ENCODE measurements around the gene THSD7A. TPM values are rescaled to one million over a fixed set of nuclear protein-coding genes. Genes with fewer than 3 reads are reported as not detected.

THSD7A gene
- total and polyA plus RNA-seq, 2 of the 13 experiments (the other 11 are each of a cell fraction or from before 2014, with no cell fraction given): 0.01 to 0.07 TPM

DNA sequence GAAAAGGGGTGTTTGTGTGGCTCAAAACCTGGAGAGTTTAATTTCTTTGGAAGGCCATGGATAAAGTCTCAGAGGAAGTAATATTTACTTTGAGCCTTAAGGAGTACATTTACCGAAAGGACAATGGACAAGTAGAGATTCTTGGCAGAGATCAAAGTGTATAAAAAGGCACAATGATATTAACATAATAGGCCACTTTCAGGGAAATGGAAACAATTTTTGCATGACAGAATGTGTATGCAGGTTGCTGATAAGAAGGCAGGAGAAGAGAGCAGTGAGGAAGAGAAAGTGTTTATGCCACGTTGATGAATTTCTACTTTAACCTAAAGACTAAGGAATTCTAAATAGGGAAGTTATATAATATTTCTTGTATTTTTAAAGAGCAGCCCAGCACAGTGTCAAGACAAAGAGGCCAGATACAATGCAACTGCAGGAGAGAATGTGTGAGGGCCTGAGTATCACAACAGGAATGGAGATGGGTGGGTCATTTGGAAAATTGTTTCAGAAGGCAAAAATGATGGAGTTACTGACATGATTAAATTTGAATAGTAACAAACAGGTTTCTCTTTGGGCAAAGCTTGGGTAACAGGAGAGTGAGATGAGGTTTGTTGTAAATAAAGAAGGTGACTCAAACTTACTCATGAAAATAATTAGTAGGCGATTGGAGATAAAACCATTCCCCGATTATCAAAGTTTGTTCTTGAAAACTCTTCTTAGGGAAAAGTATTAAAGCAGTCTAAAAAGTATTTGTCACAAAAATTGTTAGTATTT lies 84.1 kb downstream of the THSD7A start (continued):
- TF ChIP-seq, protein P1, sequence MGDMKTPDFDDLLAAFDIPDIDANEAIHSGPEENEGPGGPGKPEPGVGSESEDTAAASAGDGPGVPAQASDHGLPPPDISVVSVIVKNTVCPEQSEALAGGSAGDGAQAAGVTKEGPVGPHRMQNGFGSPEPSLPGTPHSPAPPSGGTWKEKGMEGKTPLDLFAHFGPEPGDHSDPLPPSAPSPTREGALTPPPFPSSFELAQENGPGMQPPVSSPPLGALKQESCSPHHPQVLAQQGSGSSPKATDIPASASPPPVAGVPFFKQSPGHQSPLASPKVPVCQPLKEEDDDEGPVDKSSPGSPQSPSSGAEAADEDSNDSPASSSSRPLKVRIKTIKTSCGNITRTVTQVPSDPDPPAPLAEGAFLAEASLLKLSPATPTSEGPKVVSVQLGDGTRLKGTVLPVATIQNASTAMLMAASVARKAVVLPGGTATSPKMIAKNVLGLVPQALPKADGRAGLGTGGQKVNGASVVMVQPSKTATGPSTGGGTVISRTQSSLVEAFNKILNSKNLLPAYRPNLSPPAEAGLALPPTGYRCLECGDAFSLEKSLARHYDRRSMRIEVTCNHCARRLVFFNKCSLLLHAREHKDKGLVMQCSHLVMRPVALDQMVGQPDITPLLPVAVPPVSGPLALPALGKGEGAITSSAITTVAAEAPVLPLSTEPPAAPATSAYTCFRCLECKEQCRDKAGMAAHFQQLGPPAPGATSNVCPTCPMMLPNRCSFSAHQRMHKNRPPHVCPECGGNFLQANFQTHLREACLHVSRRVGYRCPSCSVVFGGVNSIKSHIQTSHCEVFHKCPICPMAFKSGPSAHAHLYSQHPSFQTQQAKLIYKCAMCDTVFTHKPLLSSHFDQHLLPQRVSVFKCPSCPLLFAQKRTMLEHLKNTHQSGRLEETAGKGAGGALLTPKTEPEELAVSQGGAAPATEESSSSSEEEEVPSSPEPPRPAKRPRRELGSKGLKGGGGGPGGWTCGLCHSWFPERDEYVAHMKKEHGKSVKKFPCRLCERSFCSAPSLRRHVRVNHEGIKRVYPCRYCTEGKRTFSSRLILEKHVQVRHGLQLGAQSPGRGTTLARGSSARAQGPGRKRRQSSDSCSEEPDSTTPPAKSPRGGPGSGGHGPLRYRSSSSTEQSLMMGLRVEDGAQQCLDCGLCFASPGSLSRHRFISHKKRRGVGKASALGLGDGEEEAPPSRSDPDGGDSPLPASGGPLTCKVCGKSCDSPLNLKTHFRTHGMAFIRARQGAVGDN (CRISPR knock-in tag; IDR thresholded peaks at IDR 0.05): no peak
- TF ChIP-seq, protein P2, sequence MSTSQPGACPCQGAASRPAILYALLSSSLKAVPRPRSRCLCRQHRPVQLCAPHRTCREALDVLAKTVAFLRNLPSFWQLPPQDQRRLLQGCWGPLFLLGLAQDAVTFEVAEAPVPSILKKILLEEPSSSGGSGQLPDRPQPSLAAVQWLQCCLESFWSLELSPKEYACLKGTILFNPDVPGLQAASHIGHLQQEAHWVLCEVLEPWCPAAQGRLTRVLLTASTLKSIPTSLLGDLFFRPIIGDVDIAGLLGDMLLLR (CRISPR knock-in tag; IDR thresholded peaks at IDR 0.05): no peak
- TF ChIP-seq IKZF1 (IDR thresholded peaks at IDR 0.05): no peak

DNA sequence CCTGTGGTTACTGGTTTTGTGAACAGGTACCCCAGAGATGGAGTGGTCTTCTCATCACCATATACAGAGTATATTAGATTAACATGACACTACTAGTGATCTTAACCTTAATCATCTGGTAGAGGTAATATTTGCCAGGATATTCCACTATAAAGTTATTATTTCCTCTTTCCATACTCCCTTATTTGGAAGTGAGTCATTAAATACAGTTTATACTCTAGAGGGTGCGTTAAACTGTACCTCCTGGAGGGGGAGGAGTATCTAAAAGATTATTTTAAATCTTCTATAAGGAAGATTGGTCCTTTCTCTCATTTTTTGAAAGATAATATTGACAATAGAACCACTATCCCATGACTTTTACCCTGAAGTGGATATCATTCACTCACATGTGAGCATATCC lies 85.4 kb downstream of the THSD7A start:
- in situ Hi-C loops (cut with HindIII; ENCODE audit: extremely low pct_ligation_motif_present, low pct_unique_long_range_greater_than_20kb): no loop called here
- intact Hi-C loops (cut with micrococcal nuclease; ENCODE audit: unreplicated experiment): no loop called here
- no TSS peak for BruUV-seq (replicated peaks)
- TF ChIP-seq YEATS2 (CRISPR knock-in tag; IDR thresholded peaks at IDR 0.05; ENCODE audit: borderline replicate concordance) (no peak), PCBP2 (optimal IDR thresholded peaks at IDR 0.05; ENCODE audit: low read depth, low read length, poor library complexity, severe bottlenecking) (no peak), JUN (CRISPR knock-in tag; IDR thresholded peaks at IDR 0.05) (no peak), ZNF660 (CRISPR knock-in tag; IDR thresholded peaks at IDR 0.05; ENCODE audit: borderline replicate concordance, low read depth) (no peak), SMAD9 (CRISPR knock-in tag; IDR thresholded peaks at IDR 0.05) (no peak), ELF1 (CRISPR knock-in tag; IDR thresholded peaks at IDR 0.05) (no peak), ZFP1 (CRISPR knock-in tag; IDR thresholded peaks at IDR 0.05) (no peak)
- TF ChIP-seq, protein P3, sequence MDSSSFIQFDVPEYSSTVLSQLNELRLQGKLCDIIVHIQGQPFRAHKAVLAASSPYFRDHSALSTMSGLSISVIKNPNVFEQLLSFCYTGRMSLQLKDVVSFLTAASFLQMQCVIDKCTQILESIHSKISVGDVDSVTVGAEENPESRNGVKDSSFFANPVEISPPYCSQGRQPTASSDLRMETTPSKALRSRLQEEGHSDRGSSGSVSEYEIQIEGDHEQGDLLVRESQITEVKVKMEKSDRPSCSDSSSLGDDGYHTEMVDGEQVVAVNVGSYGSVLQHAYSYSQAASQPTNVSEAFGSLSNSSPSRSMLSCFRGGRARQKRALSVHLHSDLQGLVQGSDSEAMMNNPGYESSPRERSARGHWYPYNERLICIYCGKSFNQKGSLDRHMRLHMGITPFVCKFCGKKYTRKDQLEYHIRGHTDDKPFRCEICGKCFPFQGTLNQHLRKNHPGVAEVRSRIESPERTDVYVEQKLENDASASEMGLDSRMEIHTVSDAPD (CRISPR knock-in tag; IDR thresholded peaks at IDR 0.05): no peak
- TF ChIP-seq, protein P4, sequence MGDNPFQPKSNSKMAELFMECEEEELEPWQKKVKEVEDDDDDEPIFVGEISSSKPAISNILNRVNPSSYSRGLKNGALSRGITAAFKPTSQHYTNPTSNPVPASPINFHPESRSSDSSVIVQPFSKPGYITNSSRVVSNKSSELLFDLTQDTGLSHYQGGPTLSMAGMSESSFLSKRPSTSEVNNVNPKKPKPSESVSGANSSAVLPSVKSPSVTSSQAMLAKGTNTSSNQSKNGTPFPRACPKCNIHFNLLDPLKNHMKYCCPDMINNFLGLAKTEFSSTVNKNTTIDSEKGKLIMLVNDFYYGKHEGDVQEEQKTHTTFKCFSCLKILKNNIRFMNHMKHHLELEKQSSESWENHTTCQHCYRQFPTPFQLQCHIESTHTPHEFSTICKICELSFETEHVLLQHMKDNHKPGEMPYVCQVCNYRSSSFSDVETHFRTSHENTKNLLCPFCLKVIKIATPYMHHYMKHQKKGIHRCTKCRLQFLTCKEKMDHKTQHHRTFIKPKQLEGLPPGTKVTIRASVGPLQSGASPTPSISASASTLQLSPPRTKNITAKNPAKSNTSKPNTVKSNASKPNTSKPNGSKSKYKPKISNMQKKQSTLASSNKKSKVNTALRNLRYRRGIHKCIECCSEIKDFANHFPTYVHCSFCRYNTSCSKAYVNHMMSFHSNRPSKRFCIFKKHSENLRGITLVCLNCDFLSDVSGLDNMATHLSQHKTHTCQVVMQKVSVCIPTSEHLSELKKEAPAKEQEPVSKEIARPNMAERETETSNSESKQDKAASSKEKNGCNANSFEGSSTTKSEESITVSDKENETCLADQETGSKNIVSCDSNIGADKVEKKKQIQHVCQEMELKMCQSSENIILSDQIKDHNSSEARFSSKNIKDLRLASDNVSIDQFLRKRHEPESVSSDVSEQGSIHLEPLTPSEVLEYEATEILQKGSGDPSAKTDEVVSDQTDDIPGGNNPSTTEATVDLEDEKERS (CRISPR knock-in tag; IDR thresholded peaks at IDR 0.05): no peak

More for the DNA sequence above, 85.4 kb downstream of the THSD7A start:
- no peaks in the 10 kb centered on the region for H3K27me3 ChIP-seq (ENCODE audit: control insufficient read depth in 1 of 2, insufficient read depth in 2 of 2, low read length in 2 of 2)
- H2AFZ ChIP-seq (ENCODE audit: low read length): no peak overlapping the region
- H4K20me1 ChIP-seq (ENCODE audit: insufficient read depth, low read length): no peaks in the 10 kb centered on the region
- no peak for ATAC-seq
- WGBS (ENCODE audit: low lambda C conversion rate): 0% methylated on average over 1 of the region's 1 CpG
- CTCF ChIA-PET (ENCODE audit: low intra/inter-chr PET ratio, low total read pairs): no interaction called here
- H3K27ac ChIP-seq (ENCODE audit: extremely low read length, insufficient read depth, low read length): no peak overlapping the region
- H3K9ac ChIP-seq (ENCODE audit: insufficient read depth, low read depth, low read length): no peak overlapping the region
- H3K36me3 ChIP-seq (replicated peaks in 1 of 2; ENCODE audit: control insufficient read depth in 1 of 2, insufficient read depth in 2 of 2, low read length in 2 of 2): no peaks in the 10 kb centered on the region
- H3K4me3 ChIP-seq (replicated peaks in 1 of 3; ENCODE audit: insufficient read depth in 1 of 3, low read depth in 2 of 3, low read length in 3 of 3): no peak overlapping the region
- H3K79me2 ChIP-seq (ENCODE audit: insufficient read depth, low read length): no peaks in the 10 kb centered on the region
- DNase-seq (ENCODE audit: low spot score): no peak
- POLR2A ChIA-PET: no interaction called here
- H3K4me1 ChIP-seq (ENCODE audit: insufficient read depth, low read length): no peaks in the 10 kb centered on the region
- no peak for FAIRE-seq
- H3K4me2 ChIP-seq (ENCODE audit: low read depth, low read length): no peak overlapping the region
- no peaks in the 10 kb centered on the region for H3K9me3 ChIP-seq (ENCODE audit: low read length)
